T47D (cell line): ENCODE data around the gene BTG4.

Source experiments
- DNase-seq, 2 experiments: peaks; one replicate each; pipeline versions ENCODE4 v3.0.0 to v3.0.0-alpha.2; 2011 to 2012; ENCODE audit warnings: low read depth in 1 of 2, low spot score in 1 of 2
- JUND ChIP-seq: IDR thresholded peaks from 2 replicates; pipeline ENCODE4 v1.6.1; 2012; ENCODE audit warnings: low read depth
- in situ Hi-C: cut with HindIII; loops from 2 replicates; pipeline ENCODE4 v1.10.0; 2016; ENCODE audit warnings: low sequenced_read_pairs, low pct_unique_long_range_greater_than_20kb

The BTG4 gene

DNA sequence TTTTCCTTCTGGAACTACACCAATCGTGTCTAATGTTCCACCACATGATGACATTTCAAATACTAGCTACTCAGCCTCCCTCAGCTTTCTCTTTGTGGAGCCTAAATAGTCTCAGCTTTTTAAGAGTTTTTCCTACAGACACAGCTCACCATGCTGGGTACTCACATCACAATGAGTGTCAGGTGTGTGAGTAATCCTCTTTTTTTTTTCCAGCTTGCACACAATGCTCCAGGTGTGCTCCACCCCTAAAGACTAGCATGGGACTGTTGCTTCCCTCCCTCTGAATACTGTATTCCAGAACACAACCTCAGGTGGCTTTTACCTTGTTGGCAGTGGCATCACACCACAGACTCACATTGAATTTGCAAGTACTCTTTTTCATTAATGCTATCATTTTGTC is 11.7 kb downstream of the BTG4 start:
- no peak for TF ChIP-seq JUND
- DNase-seq = no peak
- in situ Hi-C loops = no loop called here

DNA sequence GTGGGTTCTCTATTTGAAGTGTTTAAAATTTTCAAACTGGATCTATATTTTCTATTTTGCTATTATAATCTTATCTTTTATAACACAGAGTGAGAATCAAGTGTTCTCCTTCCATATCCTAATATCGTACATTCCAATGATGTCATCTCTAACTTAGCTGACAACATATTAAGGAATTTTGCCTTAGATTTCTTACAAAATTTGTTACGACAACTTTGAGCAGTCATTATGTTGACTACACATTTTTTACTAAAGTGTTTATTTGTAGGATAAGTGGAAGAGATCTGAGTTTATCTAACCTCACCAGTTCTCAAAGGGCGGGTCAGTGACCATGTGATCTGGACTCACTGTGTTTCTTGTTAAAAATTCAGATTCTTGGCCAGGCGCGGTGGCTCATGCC is 12.7 kb downstream of the BTG4 start:
- TF ChIP-seq JUND = no peak
- no peak for DNase-seq
- in situ Hi-C loops = no loop called here

GRCh38 chr11:111494040-111494439 is 18.1 kb downstream of the BTG4 start:
- DNase-seq = no peak
- TF ChIP-seq JUND = no peak
- in situ Hi-C loops = no loop called here

- no peak for TF ChIP-seq JUND
- in situ Hi-C loops = no loop called here
- DNase-seq = no peak
Observed at GRCh38 chr11:111490496-111490895, 21.7 kb downstream of the BTG4 start.

- DNase-seq = no peak
- in situ Hi-C loops = no loop called here
- TF ChIP-seq JUND = no peak
Observed at GRCh38 chr11:111483431-111483830, 28.8 kb downstream of the BTG4 start.

DNA sequence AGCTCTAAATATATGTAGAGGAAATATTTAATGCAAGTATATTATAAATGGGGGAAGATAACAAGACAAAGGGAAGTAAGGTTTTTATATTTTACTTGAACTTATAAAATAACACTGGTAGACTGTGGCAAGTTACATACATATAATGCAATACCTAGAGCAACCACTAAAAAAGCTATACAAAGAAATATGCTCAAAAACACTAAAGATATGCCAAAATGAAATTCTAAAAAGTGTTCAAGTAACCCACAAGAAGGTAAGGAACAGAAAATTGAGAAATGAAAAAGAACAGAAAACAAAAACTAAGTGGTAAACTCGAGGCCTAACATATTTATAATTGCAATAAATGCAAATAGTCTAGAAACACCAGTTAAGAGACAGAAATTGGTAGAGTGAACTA is 32.5 kb downstream of the BTG4 start:
- in situ Hi-C loops = no loop called here

DNA sequence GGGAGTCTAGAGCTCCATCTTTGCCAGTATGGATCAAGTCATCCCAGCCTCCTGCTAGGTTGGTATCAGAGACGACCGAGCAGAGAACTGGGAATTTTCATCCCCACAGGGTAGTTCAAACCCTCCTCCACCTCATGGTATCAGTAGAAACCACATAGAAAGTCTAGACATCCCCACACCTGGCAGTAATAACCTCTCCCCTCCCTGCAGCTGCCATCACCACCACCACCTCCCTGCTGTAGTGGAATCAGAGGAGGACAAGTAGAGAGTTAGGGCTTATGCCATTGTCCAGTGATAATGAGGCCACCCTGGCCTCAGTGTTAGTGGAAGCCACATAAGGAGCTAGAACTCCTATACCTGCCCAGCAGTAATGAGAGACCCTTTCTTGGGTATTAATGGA is 34.3 kb downstream of the BTG4 start:
- no peak for DNase-seq
- TF ChIP-seq JUND = no peak
- in situ Hi-C loops = no loop called here

More for the DNA sequence above, 32.5 kb downstream of the BTG4 start:
- no peak for TF ChIP-seq JUND
- no peak for DNase-seq

GRCh38 chr11:111476956-111477355 is 35.2 kb downstream of the BTG4 start:
- in situ Hi-C loops = no loop called here
- no peak for DNase-seq
- TF ChIP-seq JUND = no peak

DNA sequence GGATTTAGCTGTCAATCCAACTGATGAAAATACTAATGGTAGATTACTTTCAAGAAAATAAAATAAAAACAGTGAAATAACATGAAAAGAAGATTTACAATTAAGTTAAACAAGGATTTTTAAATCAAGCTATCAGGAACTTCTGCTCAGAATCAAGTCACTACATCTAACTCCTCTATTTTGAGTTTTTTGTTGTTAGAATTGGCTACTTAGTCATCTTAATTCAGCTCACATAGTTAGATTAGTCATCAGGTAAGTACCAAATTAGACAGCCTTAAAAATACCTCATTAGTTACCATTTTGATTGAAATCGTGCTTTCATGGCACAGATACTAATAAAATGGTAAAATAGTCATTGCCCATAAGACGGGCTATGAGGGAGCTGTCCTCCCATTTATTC is 35.8 kb downstream of the BTG4 start:
- in situ Hi-C loops = no loop called here
- no peak for TF ChIP-seq JUND
- DNase-seq = no peak

GRCh38 chr11:111474432-111474831 is 37.8 kb downstream of the BTG4 start:
- TF ChIP-seq JUND = no peak
- in situ Hi-C loops = no loop called here
- DNase-seq = no peak

GRCh38 chr11:111472228-111472627 is 40.0 kb downstream of the BTG4 start:
- DNase-seq = no peak
- TF ChIP-seq JUND = no peak
- in situ Hi-C loops = no loop called here

DNA sequence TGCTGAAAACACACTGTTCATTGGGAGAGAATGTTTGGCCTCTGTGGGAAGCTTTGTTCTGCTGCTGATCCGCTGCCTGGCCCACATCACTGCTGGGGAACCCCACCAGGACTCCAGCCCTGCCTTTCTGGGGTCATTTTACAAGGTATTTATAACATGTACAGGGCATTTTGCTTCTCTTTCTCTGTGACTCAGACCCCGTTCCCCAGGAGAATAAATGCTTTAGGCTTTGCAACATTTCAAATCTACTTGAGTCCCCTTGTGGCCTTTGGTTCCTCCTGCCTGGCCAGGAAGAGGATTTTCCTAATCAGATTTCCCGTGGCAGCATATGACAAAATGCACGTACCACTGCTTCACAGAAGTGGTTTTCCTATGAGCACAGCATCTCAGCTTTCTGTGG is 43.0 kb downstream of the BTG4 start:
- DNase-seq = no peak
- in situ Hi-C loops = no loop called here
- no peak for TF ChIP-seq JUND

DNA sequence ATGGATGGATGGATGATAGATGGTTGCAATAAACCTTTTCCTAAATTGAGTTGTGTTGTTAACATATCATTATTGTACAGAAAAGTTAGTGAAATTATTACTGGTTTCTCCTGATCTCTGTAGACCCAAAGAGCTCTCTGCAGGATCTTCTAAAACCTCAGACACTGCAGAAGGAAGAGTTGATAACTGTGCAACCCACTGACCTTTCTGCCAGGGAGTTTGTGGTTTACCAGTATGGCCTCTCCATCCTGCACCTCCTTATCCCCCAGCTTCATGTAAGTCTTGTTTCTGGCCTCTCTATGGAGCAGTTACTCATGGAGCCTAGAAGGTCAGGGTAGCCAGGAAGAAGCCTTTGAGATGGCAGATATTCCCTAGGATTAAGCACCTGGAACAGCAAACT is 45.6 kb downstream of the BTG4 start:
- no peak for DNase-seq
- TF ChIP-seq JUND = no peak
- in situ Hi-C loops = no loop called here

DNA sequence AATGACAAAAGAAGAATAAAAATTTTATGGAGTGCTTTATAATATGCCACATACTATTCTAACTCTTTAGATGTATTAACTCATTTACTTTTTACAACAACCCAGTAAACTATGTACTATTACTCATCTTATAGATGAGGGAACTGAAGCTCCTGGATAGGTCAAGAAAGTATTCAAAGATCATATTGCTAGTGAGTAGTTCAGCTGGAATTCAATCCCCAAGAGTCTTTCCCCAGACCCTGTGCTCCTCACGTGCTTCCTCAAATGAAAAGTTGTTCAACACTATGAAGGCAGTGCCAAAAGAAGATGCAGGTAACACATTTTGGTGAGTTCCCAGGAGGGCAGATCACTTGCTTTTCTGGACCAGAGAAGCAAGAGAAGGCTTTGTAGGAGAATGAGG is 46.8 kb downstream of the BTG4 start:
- no peak for TF ChIP-seq JUND
- no peak for DNase-seq
- in situ Hi-C loops = no loop called here
